HG02798 (cell line): Measurements from ENCODE around the gene TRIM47.
"Not testable (repeated sequence)": the region's sequence is repeated elsewhere in the genome, so short reads cannot be mapped to it uniquely, and the experiment has no call there.

Source experiments
- ATAC-seq: cut with Tn5 transposase; IDR thresholded peaks from one replicate; pipeline ENCODE4 v1.9.1; 2021; ENCODE audit warnings: mild to moderate bottlenecking; ENCODE audit not compliant: unreplicated experiment, poor library complexity

TRIM47 gene

DNA sequence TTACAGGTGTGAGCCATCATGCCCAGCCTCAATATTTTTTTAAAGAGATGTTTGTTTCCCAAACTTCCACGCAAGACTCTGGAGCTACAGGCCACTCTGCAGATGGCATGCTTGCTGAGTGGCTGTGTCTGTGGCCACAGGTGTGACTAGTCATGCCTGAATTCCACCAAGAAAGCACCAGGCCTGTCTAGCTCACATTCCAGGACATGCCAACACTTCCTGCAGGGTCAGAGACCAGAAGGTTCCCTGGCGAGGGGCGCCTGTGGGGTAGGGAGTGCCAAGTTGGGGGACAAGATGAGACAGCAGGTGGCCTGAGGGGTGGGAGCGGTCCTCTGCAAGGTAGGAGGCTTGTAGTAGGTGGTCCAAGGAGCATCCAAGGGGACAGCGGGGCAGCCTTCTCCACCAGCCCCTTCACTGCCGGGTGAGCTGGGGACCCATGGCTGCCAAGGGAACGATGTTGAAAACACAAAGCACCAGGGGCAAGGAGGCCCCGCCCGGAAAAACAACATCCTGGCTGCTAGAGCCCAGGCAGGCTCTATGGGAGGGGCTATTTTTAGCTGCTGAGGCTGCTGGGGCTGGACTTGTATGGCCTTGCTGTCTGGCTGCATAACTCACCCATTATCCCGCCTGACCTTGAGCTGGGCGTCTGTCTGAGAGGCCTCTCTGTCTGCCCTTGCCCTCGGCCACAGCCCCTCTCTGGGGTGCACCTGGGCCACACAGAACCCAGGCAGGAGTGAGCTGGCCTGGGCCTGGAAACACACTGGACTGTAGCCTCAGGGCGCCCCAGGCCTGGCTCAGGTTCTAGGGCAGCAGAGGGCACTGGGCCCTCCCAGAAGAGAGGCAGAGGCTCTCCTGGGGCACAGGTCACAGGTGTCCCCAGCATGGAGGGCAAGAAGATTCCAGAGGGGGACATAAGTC lies 5.7 kb downstream of the TRIM47 start:
- no peak for ATAC-seq

DNA sequence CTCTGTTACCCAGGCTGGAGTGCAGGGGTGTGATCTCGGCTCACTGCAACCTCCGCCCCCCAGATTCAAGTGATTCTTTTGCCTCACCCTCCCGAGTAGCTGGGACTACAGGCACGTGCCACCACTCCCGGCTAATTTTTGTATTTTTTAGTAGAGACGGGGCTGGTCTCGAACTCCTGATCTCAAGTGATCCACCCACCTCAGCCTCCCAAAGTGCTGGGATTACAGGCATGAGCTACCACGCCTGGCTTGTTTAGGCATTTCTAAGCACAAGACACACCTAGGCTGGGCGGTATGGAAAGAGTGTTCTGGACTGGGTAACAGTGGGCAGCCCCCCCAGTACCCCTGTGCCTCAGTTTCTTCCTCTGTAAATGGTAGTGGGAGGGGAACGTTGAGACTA lies 8.2 kb downstream of the TRIM47 start:
- not testable (repeated sequence) for ATAC-seq

DNA sequence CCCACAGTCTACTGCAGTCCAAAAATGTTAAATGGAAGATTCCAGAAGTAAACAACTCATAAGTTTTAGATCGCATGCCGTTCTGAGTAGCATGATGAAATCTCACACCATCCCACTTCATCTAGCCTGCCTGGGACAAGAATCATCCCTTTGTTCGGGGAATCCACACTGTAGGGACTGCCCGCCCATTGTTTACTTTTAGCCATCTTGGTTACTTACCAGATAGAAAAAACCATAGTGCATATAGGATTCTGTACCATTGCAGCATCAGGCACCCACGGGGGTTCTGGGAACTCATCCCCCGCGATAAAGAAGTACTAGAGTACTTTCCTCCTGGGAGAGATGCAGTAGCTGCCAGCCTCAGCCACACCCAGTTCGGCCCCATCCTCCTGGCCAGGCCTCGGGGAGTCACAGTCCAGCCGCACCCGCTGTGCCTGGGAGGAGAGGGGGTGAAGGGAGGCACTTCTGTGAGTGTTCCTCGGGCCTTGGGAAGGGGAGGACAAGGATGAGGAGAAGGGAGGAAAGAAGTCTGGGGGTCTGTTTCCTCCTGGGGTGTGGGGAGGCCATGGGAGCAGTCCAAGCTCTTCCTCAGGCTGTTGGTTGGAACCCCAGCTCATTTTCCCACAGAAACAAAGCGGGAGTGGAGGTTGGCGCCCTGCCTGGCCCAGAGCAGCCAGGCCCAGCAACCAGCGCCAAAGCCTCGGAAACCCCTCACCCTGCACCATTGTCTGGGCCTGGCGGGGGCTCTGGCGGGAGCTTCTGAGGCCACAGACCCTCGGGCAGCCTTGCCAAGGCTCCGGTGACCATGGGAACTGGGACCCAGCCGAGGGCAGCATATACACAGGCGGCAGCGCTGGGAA lies 8.9 kb downstream of the TRIM47 start:
- ATAC-seq = no peak

DNA sequence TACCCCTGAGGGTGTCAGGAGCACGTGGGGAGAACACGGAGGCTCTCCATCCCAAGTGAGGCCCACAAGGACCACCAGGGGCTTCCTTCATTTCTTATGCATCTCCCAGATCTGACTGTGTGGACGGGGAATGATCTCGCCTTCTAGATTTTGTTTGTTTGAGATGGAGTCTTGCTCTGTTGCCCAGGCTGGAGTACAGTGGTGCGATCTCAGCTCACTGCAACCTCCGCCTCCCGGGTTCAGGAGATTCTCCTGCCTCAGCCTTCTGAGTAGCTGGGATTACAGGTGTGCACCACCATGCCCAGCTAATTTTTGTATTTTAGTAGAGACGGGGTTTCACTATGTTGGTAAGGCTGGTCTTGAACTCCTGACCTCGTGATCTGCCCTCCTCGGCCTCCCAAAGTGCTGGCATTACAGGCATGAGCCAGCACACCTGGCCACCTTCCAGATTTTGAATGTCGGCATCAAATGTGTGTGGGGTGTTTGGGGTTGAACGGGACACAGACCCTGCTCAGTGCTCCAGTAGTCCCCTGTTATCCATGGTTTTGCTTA lies 9.6 kb downstream of the TRIM47 start:
- not testable (repeated sequence) for ATAC-seq

DNA sequence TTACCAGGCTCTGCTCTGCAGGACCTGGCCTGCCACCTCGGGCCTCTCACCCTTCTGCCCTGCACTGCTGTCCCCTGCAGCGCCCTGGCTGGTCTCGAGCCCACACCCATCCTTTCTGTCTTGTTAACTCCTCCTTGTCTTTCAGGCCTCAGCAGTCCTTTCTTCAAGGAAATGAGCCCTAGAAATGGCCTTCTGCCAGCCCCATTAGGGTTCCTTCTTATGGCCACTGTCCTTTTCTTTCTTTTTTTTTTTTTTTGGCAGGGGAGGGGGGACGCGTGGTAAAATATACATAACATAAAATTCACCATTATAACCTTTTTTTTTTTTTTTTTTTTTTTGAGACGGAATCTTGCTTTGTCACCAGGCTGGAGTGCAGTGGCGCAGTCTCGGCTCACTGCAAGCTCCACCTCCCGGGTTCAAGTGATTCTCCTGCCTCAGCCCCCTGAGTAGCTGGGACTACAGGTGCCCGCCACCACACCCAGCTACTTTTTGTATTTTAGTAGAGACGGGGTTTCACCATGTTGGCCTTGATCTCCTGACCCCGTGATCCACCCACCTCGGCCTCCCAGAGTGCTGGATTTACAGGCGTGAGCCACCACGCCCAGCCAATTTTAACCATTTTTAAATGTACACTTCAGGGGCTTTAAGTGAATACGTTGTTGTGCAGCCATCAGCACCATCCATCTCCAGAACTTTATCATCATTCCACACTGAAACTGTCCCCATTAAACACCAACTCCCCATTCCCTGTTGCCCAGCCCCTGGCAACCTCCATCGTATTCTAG lies 12.8 kb downstream of the TRIM47 start:
- not testable (repeated sequence) for ATAC-seq

DNA sequence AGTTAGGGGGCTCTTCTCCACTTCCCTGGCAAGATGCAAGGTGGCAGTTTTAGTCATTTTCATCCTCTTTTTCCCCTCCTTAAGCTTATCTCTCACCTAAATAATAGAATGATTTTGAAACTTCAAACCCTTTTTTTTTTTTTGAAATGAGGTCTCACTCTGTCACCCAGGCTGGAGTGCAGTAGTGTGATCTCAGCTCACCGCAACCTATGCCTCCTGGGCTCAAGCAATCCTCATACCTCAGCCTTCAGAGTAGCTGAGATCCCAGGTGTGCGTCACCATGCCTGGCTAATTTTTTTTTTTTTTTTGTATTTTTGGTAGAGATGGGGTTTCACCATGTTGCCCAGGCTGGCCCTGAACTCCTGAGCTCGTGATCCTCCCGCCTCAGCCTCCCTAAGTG lies 13.5 kb downstream of the TRIM47 start:
- ATAC-seq = peak; percentile 15

DNA sequence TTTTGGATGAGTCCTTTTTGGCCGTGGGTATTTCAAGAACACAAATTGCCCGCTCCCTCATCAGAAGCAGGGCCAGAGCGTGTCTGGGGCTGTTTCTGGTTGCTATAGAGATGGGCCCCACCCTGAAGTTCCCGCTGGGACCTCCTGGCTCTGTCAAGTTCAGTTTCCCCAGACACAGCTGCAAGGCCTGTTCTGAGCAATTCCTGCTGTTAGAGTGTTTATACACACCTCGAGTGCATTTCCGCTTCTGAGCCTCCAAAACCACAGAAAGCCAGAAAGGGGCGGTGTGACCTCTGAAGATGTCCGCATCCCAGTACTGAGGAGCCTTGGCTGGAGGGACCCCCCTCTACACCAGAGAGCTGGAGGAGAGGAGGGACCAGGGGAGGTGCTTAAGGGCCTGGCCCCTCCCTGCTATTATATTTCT lies 13.9 kb downstream of the TRIM47 start:
- peak; percentile 84 for ATAC-seq

DNA sequence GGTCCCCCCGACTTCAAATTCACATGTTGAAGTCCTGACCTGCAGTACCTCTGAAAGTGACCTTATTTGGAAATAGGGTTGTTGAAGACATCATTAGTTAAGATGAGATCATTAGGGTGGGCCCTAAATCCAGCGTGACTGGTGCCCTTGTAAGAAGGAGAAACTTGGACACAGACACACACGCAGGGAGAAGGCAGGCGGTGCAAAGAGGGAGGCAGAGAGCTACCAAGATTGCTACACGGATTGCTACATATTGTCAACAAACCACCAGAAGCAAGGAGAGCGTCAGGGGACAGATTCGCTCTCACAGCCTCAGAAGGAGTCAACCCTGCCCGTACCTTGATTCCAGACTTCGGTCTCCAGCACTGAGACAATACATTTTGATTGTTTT lies 16.5 kb downstream of the TRIM47 start:
- no peak for ATAC-seq

DNA sequence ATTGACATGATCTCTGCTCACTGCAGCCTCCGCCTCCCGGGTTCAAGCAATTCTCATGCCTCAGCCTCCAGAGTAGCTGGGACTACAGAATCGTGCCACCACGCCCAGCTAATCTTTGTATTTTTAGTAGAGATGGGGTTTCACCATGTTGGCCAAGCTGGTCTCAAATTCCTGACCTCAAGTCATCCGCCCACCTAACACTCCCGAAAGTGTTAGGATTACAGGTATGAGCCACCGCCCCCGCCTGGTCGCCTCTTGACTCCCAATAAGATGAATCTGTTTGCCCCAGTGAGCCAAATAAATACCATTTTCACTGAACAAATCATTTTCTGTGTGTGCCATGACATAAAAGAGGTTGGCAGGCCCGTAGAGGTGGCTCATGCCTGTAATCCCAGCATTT lies 19.0 kb downstream of the TRIM47 start:
- ATAC-seq = not testable (repeated sequence)

DNA sequence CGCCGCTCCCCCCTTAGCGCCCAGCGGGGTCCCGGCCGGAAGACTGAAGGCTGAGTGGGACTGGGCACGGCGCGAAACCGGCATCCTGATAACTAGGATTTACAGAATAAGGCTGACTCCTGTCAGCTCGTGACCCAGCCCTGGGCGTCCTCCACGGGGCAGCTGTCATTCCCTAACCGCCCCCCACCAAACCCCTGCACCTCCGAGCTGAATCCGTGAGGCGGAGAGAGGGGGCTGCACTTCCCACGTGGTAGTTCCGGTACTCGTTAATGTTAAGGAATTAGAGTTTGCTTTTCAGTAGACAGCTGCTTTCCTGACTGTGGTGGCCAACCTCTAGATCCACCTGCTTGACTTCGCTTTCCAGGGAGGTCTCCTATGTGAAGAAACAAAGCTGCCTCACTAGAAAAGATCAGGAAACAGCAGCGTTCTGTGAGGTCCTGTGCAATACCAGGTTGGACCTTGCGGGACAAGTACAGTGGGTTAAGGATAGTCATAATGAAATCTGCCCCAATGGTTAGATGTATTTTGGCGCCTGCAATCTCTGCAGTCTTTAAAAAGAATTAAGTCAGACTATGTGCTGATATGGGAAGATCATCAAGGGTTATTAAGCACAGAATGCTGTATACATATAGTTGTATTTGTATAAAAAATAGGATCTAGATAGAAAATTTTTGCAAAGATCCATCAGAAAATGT lies 22.2 kb downstream of the TRIM47 start:
- no peak for ATAC-seq

DNA sequence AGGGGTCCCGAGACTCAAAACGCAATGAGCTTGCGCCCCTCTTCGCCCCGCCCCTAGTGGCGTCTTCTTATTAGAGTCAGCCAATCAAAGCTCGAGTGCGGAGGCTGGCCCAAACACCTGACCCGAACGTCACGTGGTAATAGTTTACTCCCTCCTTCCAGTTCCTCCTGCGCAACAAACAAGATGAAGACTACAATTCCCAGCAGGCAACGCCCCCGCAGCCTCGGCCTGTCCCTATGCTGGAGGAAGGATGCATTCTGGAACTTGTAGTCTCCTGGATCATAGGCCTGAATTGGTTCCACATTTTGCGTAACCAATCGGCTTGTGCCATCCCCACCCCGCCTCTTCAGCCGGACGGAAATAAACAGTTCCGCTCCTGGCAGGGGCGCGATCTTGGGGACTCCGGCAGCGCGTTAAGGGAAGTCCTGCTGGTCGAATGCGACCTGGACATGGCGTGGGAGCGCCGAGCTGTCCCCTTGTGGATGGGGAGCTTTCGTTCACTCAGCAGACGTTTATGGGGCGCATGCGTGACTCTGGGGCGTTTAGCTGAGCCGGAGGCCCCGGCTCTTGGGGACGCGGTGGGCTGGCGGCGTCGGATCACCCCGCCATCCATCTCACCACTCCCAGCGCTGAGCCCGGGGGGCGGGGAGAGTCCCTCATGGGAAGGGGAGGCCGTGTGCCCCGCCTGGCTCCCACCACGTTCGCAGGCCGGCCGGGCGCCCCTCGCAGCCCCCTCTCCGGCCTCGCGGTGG lies 22.9 kb downstream of the TRIM47 start, which contains the start of gene WBP2:
TSS of gene WBP2 (minus strand) at position 26 of the 752 bp plus-strand sequence. CDS start 38 bp downstream, outside the sequence.
- peak; percentile 92 for ATAC-seq

DNA sequence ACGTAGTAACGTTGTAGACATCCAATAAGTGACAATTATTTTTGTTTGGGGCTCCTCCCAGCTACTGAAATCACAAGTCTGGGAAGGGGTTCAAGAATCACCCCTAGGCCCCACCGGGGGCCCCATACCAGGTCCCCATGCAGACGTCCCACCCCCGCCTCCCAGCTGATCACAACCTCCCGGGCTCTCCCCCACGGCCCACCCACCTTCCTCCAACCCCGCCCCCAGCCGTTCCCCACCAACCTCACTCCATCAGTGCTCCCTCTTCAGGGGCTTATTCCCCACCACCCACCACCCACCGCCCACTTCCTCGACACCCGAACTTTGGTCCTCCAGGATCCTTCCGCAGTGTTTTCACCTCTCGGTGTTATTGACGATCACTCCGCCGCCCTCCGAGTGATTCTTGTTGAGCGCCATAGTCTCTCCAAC lies 23.5 kb downstream of the TRIM47 start:
- ATAC-seq = peak; percentile 0

DNA sequence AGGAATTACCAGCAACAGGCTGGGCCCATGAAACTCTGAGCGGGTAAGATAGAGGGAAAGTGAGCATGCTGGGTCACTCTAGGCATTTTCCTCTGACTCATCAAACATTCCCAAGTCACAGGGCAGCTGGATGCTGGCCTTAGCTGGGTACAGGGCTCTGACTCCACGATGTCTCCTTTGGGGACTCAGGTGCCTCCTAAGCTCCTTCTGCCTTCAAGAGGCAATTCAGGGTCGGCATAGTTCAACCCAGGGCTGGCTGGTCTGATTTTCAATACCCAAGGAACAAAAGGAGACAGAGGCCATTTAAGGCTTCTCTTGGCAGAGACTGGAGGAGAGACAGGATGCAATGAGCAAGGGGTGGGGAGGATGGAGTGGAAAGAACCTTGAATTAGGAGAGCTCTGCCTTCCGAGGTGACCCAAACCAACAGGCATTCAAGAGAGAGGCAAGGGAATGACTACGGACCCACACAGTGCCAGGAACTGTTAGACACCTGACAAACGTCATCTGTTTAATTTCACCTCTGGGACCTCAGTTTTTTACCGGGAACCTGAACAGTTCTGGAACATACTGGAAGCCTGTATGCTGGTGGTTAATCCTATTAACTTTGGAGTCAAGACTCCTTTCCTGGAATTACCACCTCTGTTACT lies 24.2 kb downstream of the TRIM47 start:
- ATAC-seq = no peak

DNA sequence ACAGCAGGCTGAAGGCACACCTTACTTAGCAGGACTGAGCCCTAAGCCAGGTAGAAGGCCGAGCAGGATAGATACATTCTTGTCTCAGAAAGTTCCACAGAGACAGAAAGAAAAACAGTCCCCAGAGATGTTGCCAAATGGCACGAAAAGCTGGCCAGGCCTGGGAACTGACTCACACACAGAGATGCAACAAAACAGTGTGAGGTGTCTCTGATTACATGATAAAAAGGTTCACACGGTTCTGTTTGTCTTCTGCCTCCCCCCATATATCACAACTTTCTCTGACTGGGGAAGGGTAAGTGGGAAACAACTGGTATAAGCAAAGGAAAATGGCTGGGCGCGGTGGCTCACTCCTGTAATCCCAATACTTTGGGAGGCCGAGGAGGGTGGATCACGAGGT lies 24.9 kb downstream of the TRIM47 start:
- no peak for ATAC-seq

DNA sequence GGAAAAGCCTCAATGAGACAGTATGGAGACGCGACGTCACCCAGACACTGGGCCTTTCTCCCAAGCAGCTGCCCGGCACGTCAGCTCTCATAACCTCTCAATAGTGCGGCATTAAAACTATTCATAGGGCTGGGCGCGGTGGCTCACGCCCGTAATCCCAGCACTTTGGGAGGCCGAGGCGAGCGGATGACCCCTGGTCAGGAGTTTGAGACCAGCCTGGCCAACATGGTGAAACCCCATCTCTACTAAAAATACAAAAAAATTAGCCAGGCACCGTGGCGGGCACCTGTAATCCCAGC lies 26.7 kb downstream of the TRIM47 start:
- ATAC-seq = not testable (repeated sequence)

DNA sequence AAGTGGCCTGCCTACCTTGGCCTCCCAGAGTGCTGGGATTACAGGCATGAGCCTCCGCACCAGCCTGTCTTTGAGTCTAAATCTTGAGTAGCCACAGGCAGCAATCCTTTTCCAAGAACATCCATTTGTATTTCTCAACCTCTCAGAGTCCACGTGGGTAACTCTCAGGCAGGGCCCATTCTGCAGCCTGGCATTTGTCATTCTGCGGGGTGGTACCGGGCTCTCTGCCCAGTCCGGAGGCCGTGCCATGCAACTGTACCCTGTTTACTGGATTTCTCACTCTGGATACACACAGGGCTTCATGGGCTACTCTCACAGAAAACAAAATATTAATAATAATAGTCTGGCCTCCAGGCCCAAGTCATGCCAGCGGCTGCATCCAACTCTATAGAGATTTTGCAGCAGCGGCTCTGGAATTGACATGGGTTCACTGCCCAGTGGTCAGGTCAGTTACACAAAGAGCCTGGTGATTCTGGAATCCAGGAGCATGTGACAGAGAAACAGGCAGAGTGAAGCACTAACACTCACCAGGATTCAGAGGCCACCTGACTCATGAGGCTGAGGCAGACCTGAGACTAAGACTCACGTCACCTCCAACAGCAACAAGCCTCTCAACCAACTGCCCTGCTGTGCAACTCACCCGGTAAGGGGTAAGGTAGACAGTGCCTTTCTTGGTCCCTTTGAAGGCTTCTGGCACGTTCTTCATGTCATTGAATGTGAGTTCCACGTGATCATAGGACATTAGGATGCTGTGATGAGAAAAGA lies 27.3 kb downstream of the TRIM47 start:
- ATAC-seq = no peak

DNA sequence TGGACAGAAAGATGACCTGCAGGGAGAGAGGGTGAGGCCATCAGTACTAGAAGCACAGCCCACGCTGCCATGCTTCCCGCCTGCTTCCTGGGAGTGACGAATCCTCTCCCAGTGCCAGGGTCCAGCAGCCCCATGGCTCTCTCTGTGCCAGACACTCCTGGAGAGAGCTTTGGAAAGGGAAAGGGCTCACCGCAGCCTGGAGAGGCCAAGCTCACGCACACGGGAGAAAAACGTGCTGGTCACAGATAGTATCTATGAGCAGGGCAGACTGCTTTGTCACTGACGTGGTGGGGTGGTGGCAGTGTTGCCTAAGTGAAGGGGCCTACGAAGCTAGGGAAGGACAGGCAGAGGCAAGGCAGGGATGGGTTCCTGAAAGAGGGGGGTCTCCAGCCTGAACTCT lies 28.7 kb downstream of the TRIM47 start:
- no peak for ATAC-seq

DNA sequence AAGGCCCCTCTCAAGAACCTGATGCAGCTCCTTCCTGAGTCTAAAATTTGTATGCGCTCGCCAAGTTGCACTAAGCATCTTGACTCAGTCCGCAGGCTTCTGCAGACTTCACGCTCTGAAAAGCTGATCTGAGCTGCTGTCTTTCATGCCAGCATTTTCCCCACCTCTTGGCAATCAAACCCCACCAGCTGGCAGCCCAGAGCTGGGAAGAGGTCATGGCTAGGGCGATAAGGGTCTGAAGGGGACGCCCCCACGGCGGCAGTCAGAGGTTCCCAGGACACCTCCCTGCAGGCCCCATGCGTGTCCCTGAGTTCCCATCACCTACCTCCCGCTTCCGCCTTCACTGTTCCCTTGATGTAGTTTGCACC lies 29.1 kb downstream of the TRIM47 start:
- ATAC-seq = no peak
